NCI-H510A (cell line): Measurements from ENCODE around the gene TRAPPC11.

Experiments used
- DNase-seq: peaks from one replicate; lab custom pipeline; 2025; lab: John Stamatoyannopoulos, UW

TRAPPC11 gene

DNA sequence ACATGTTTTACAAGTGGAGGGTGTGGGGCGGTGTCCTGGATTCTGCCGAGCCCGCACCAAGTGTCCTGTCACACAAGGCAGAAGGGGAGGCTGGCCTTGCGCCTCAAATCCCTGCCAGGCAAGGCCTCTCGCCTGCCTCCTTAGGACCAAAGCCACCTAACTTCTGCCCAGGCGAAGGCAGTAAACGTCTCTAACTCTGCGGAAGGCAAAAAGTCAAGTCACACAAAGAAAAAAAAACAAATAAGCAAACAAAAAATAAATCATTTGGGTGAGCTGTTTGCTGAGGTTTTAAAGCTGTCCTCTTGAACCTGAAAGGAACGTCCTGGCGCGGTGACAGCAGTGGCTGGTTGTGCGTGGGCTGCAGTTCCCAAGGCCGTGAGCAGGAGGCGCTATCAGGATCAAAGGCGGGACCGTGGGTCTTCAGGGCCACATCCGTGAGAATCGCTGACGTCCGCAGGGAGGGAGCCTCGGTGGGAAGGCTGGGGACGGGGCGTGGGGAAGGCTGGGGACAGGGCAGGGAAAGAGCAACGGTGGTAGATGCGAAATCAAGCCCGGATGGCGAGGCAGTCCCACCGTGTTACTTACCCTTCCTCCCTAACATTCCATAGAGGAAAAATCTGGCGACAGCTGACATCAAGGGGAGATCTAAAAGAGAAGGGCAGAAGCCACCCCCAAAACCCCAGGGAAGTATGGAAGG lies 99.1 kb downstream of the TRAPPC11 start:
- DNase-seq = no peak

DNA sequence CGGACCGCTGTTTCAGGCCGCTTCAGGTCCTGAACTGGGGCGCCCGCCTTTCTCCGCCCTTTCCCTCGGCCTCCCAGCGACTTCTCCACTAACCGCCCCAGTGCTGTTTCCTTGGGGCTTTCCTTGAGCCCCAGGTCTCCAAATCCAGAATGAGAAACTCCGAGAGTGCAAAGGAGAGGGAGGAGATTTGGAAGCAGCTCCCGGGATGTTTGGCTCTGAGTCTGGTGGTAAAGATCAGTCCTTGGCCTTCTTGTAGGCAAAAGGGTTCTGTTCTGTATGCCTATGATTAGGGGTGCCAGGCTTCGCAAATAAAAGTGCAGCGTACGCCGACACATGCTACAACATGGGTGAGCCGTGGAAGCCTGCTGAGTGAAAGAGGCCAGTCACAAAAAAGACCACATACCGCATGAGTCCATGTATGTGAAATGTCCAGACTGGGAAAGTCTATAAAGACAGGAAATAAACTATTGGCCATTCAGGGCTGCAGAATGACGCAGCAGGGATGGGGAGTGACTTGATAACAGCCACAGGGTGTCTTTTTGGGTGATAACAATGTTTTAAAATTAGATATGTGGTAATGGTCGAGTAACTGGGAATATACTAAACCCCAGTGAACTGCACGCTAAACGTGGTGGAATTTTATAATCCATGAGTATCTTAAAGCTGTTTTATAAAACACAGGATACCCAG lies 99.8 kb downstream of the TRAPPC11 start:
- no peak for DNase-seq

DNA sequence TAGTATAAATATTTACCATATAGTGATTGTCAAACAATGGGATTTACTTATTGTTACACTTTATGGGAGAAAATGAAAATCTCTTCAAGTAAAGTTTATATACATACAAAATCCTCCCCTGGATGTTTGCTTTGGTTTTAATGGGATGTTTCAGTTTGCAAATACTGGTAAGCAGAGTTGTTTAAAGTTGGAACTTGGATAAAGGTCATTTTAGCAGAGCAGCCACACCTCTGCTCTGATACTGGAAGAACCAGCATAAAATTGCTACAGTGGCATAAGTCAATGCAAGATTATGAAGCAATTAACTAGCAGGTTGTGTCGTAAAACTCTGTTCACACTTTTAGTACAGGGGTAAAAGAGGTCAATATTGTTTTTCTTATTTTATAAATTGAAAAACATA lies 101.2 kb downstream of the TRAPPC11 start:
- DNase-seq = no peak
